Transverse colon (tissue), 4 donors: ENCODE data around the gene PRKCSH. TPM values are rescaled to one million over a fixed set of nuclear protein-coding genes. Genes with fewer than 3 reads are reported as not detected.
"Not testable (repeated sequence)": the region's sequence is repeated elsewhere in the genome, so short reads cannot be mapped to it uniquely, and the experiment has no call there.

Source experiments
- DNase-seq: peaks from one replicate; pipeline ENCODE4 v3.0.0-alpha.2; 2019
- H3K27ac ChIP-seq, 4 donors: fragments of 200-600 bp; sonication (generic); 2 replicates each; pipeline ENCODE4 v1.5.1; 2016 to 2018; ENCODE audit warnings: inconsistent platforms in 4 of 4
- H3K27me3 ChIP-seq: fragments of 200-600 bp; sonication (generic); 2 replicates; pipeline ENCODE4 v1.5.1; 2017; ENCODE audit warnings: inconsistent platforms
- H3K36me3 ChIP-seq, 4 donors: fragments of 200-600 bp; sonication (generic); 2 replicates each; pipeline ENCODE4 v1.5.1; 2017 to 2019; ENCODE audit warnings: inconsistent platforms in 4 of 4
- H3K4me1 ChIP-seq, 4 donors: fragments of 200-600 bp; sonication (generic); 2 replicates each; pipeline ENCODE4 v1.5.1; 2017 to 2020; ENCODE audit warnings: inconsistent platforms in 4 of 4
- H3K4me3 ChIP-seq, 4 donors: fragments of 200-600 bp; sonication (generic); 1 replicate in 1 of 4; 2 replicates in 3 of 4; pipeline versions ENCODE4 v1.5.1 to v1.6.1; 2017 to 2019; ENCODE audit warnings: inconsistent platforms in 4 of 4
- H3K9me3 ChIP-seq, 2 donors: fragments of 200-600 bp; sonication (generic); 2 replicates each; pipeline ENCODE4 v1.5.1; 2017 to 2019; ENCODE audit warnings: inconsistent platforms in 2 of 2
- EP300 ChIP-seq: sonication (generic); formaldehyde crosslinking; IDR thresholded peaks from one replicate; pipeline ENCODE4 v1.6.1; 2017; ENCODE audit warnings: antibody characterized with exemption, low read depth
- POLR2A ChIP-seq: fragments of 450-650 bp; IDR thresholded peaks from one replicate; pipeline ENCODE4 v1.6.1; 2016; ENCODE audit warnings: antibody characterized with exemption, mild to moderate bottlenecking, moderate library complexity
- POLR2AphosphoS5 ChIP-seq, 3 donors: sonication (generic); formaldehyde crosslinking; IDR thresholded peaks; one replicate each; pipeline ENCODE4 v1.6.1; 2016; ENCODE audit warnings: antibody characterized with exemption in 3 of 3
- WGBS, 2 donors: methylation state at CpG; one replicate each; pipeline ENCODE4 v1.1.5; 2018; ENCODE audit warnings: low coverage in 1 of 2; 5-methylcytosine and 5-hydroxymethylcytosine counted together
- in situ Hi-C, 4 donors: fragments of 200-750 bp; cut with MboI; loops; one replicate each; pipeline versions ENCODE4 v1.15.0 to v1.15.1; 2017; ENCODE audit warnings: low sequenced_read_pairs in 3 of 4, low pct_ligation_motif_present in 1 of 4, low pct_unique_long_range_greater_than_20kb in 1 of 4
- intact Hi-C: fragments of 100-400 bp; cut with DNase I; formaldehyde crosslinking; loops from one replicate; pipeline ENCODE4 v1.15.1; 2023; ENCODE audit warnings: low total_unique reads
- total RNA-seq, 4 donors: library from RNA; depleted of rRNA; stranded (reverse); fragments of >200 nt; gene quantifications; one replicate each; pipeline ENCODE4 v1.1.0, GENCODE V29; 2016
- TF ChIP-seq, protein P1 (sequence below), 5 experiments: fragments of 200-600 bp in 3 of 5; fragments of 450-650 bp in 2 of 5; sonication (generic) in 3 of 5; IDR thresholded peaks; 1 replicate in 2 of 5; 2 replicates in 3 of 5; pipeline ENCODE4 v1.5.1; 2016 to 2017; ENCODE audit warnings: antibody characterized with exemption in 5 of 5, inconsistent platforms in 3 of 5, mild to moderate bottlenecking in 2 of 5, moderate library complexity in 1 of 5

Gene PRKCSH
- total RNA-seq, 4 donors from 2014 or later: 119 to 195 (median 183) TPM

DNA sequence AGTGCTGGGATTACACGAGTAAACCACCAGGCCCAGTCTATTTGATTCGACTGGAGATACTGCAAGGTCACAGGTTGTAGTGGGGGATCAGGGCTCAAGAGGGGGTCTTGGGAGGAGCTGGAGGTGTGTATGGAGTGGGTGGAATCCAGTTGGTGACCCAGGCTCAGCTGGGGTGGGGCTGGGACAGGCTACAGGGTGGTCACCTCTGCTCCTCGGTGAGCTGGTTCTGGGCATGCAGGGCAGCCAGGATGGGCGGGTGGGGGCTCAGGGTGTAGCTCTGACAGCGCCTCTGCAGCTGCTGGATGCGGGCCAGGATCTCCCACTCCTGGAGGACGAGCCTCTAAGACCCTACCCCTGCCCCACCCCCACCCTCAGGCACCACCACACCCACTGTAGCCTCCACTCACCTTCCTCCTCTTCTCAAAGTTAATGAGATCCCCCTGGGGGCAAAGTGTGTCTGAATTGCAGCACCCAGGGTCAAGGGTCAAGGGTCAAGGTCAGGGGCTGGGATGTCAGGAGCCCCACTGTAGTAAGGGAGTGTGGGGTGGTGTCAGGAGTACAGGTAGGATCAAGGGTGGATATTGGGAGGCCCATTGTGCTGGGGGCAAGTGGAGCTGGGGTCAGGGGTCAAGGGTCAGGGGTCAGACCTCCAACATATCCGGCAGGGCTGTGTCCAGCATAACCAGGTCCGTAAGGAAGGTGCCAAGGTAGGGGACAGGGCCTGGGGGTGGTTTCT is 33.5 kb upstream of the PRKCSH start:
- H3K4me3 ChIP-seq: no peak overlapping the region
- TF ChIP-seq, protein P1, sequence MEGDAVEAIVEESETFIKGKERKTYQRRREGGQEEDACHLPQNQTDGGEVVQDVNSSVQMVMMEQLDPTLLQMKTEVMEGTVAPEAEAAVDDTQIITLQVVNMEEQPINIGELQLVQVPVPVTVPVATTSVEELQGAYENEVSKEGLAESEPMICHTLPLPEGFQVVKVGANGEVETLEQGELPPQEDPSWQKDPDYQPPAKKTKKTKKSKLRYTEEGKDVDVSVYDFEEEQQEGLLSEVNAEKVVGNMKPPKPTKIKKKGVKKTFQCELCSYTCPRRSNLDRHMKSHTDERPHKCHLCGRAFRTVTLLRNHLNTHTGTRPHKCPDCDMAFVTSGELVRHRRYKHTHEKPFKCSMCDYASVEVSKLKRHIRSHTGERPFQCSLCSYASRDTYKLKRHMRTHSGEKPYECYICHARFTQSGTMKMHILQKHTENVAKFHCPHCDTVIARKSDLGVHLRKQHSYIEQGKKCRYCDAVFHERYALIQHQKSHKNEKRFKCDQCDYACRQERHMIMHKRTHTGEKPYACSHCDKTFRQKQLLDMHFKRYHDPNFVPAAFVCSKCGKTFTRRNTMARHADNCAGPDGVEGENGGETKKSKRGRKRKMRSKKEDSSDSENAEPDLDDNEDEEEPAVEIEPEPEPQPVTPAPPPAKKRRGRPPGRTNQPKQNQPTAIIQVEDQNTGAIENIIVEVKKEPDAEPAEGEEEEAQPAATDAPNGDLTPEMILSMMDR (IDR thresholded peaks at IDR 0.05): no peak
- TF ChIP-seq EP300 (no peak), POLR2A (no peak), POLR2AphosphoS5 (IDR thresholded peaks at IDR 0.05) (no peak)
- H3K27me3 ChIP-seq: peaks cover 9% of the 10 kb centered on the region
- H3K36me3 ChIP-seq: no peaks in the 10 kb centered on the region
- intact Hi-C loops: no loop called here
- WGBS, 2 donors: 89% methylated on average over 7 of the region's 9 CpGs; no CpG with 5 or more reads in 1 of the 2 donors
- DNase-seq: no peak
- no peaks in the 10 kb centered on the region for H3K9me3 ChIP-seq
- in situ Hi-C loops: no loop called here
- H3K27ac ChIP-seq: no peak overlapping the region
- H3K4me1 ChIP-seq: no peaks in the 10 kb centered on the region

DNA sequence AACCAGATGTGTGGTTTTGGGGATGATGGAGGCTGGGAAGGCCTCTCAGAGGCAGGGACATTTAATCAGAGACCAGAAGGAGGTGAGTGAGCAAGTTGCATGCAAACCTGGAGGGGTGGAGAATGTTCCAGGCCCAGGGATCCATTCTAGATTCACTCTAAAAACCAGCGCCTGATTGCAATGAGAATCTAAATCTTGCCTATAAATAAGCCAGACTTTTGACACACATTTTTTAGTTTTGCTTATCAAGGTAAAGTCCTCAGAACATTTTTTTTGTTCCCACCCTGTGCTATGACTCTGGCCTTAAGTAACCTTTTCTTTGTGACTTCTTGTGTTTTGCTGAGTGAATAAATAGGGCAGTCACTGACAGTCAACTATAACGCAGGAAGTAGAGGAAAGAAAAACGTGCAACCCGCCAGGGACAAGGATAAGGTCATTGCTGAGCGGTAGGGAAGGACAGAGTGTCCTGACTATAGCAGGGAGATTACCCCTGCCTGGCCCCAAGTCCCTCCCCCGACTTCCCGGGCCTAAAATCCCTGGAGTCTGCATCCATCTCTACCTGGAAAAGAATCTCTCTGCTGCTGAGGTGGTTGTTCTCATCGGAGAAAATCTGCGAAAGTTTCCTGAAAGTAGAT is 30.7 kb upstream of the PRKCSH start:
- H3K27me3 ChIP-seq: peaks cover 9% of the 10 kb centered on the region
- no peaks in the 10 kb centered on the region for H3K4me1 ChIP-seq
- H3K9me3 ChIP-seq: no peaks in the 10 kb centered on the region
- no peak overlapping the region for H3K27ac ChIP-seq
- DNase-seq: no peak
- intact Hi-C loops: no loop called here
- H3K36me3 ChIP-seq: no peaks in the 10 kb centered on the region
- TF ChIP-seq POLR2AphosphoS5 (IDR thresholded peaks at IDR 0.05) (no peak), POLR2A (no peak)
- in situ Hi-C loops: no loop called here
- WGBS, 2 donors: 67 to 72% methylated on average over 4 to 9 of the region's 9 CpGs
- H3K4me3 ChIP-seq: no peak overlapping the region

DNA sequence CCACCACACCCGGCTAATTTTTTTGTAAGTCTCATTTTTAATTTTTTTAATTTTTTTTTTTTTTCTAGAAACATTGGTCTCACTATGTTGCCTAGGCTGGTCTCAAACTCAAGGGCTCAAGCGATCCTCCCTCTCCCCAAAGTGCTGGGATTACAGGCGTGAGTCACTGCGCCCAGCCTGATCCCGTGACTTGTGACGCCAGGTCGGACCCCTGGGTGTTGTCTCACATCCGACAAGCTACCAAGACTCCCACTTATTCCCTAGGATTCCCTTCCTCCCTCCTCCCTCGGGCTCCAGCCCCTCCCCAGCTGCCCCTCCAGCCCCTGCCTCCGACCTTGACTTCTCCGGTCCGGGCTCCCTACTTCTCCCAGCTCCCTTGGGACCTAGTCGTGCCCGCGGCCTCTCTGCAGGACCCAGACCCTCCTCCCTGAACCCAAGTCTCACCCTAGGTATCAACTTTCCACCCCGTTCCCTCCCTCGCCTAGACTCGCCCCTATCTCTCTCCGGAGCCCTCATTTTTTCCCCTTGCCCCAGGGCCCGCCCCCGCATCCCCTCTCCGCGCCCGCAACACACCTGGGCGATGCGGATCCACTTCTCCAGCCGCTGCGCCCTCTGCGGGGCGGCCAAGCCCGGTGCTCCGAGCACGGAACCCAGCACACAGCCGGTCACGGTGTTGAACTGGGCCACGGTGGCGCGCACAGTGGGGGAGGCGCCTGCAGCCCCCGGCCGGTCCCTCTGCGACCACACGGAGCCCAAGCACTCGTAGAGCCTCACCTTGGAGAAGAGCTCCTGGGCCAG is 29.4 kb upstream of the PRKCSH start:
- in situ Hi-C loops (no loop called here), intact Hi-C loops (no loop called here)
- 66 to 79% methylated on average over 11 to 41 of the region's 44 CpGs for WGBS, 2 donors
- Histone ChIP-seq H3K36me3 (no peaks in the 10 kb centered on the region), H3K27me3 (peaks cover 9% of the 10 kb centered on the region), H3K27ac (no peak overlapping the region), H3K4me1 (no peaks in the 10 kb centered on the region), H3K9me3 (no peaks in the 10 kb centered on the region), H3K4me3 (no peak overlapping the region)
- no peak for DNase-seq
- TF ChIP-seq EP300: no peak
- TF ChIP-seq POLR2A: no peak
- TF ChIP-seq, protein P1 (IDR thresholded peaks at IDR 0.05): no peak
- no peak for TF ChIP-seq POLR2AphosphoS5 (IDR thresholded peaks at IDR 0.05)

- H3K27ac ChIP-seq, intact Hi-C loops, H3K36me3 ChIP-seq, H3K27me3 ChIP-seq, H3K9me3 ChIP-seq, H3K4me1 ChIP-seq, in situ Hi-C loops, H3K4me3 ChIP-seq, DNase-seq: not testable (repeated sequence)
- WGBS, 2 donors: 83 to 88% methylated on average over 4 to 11 of the region's 12 CpGs
Measured at GRCh38 chr19:11406703-11407236, 28.7 kb upstream of the PRKCSH start.

DNA sequence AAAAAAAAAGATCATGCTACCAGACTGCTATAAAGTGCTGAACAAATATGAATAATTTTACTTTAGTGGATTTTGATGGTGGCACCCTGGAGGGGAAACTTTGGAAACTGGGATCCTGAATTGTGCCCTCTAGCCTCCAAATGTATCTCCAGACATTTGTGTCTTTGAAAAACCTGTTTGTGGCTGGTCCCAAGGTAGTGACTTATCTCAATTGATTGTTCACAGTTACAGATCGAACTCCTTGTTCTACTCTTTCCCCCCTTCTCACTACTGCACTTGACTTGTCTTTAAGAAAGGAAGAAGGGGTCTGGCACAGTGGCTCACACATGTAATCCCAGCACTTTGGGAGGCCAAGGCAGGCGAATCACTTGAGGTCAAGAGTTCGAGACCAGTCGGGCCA is 26.8 kb upstream of the PRKCSH start:
- no peak for DNase-seq
- Histone ChIP-seq H3K27me3 (peaks cover 9% of the 10 kb centered on the region), H3K36me3 (no peaks in the 10 kb centered on the region), H3K9me3 (no peaks in the 10 kb centered on the region), H3K4me1 (no peaks in the 10 kb centered on the region), H3K4me3 (no peak overlapping the region), H3K27ac (no peak overlapping the region)
- 79% methylated on average over 4 of the region's 4 CpGs; no CpG with 5 or more reads in 1 of the 2 donors for WGBS, 2 donors
- TF ChIP-seq EP300 (no peak), POLR2AphosphoS5 (IDR thresholded peaks at IDR 0.05) (no peak), POLR2A (no peak)
- TF ChIP-seq, protein P1 (IDR thresholded peaks at IDR 0.05): no peak
- in situ Hi-C loops (no loop called here), intact Hi-C loops (no loop called here)
